AG10803 (cell line): ENCODE results near the gene WWOX.
"Not testable (repeated sequence)": the region's sequence is repeated elsewhere in the genome, so short reads cannot be mapped to it uniquely, and the experiment has no call there.

Experiments used
- DNase-seq: peaks from one replicate; pipeline ENCODE4 v3.0.0; 2010; ENCODE audit warnings: low read depth
- H3K4me3 ChIP-seq: 2 replicates; pipeline ENCODE4 v1.5.1; 2011; ENCODE audit warnings: mild to moderate bottlenecking, low read length, control low read depth
- TF ChIP-seq, protein P1 (sequence below): conservative IDR thresholded peaks from 2 replicates; pipeline ENCODE4 v1.5.1; 2011; ENCODE audit warnings: mild to moderate bottlenecking, low read length, control low read depth, inconsistent platforms

WWOX gene

DNA sequence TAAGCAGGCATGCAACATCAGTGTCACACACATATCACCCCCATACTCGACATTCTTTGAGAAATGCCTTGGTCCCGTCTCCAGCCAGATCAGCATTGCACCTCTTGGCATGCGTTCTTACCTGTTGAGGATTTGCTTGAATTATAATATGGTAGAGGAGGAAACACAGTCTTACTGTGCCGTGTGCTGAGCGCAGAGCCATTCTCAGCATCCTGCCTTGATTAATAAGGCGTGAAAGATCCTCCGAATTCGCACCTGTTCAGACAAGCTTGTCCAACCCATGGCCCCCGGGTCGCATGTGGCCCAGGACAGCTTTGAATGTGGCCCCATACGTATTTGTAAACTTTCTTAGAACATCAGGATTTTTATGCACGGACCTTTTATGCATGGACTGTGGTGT, 408.1 kb downstream of the WWOX start:
- H3K4me3 ChIP-seq: no peak overlapping the region
- TF ChIP-seq, protein P1, sequence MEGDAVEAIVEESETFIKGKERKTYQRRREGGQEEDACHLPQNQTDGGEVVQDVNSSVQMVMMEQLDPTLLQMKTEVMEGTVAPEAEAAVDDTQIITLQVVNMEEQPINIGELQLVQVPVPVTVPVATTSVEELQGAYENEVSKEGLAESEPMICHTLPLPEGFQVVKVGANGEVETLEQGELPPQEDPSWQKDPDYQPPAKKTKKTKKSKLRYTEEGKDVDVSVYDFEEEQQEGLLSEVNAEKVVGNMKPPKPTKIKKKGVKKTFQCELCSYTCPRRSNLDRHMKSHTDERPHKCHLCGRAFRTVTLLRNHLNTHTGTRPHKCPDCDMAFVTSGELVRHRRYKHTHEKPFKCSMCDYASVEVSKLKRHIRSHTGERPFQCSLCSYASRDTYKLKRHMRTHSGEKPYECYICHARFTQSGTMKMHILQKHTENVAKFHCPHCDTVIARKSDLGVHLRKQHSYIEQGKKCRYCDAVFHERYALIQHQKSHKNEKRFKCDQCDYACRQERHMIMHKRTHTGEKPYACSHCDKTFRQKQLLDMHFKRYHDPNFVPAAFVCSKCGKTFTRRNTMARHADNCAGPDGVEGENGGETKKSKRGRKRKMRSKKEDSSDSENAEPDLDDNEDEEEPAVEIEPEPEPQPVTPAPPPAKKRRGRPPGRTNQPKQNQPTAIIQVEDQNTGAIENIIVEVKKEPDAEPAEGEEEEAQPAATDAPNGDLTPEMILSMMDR: no peak

DNA sequence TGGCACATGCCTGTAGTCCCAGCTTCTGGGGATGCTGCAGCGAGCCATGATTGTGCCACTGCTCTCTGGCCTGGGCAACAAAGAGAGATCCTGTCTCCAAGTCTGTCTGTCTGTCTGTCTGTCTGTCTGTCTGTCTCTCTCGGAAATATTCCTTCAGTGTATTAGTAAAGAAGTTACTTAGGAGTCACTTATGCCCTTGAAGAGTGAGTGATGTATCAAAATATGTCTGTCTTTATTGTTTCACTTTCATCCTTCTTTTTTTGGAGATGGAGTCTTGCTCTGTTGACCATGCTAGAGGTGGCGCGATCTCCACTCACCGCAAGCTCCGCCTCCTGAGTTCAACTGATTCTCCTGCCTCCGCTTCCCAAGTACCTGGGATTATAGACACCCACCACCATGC, 410.5 kb downstream of the WWOX start:
- no peak for DNase-seq
- TF ChIP-seq, protein P1: no peak
- H3K4me3 ChIP-seq: no peak overlapping the region

More for the DNA sequence above, 408.1 kb downstream of the WWOX start:
- no peak for DNase-seq

DNA sequence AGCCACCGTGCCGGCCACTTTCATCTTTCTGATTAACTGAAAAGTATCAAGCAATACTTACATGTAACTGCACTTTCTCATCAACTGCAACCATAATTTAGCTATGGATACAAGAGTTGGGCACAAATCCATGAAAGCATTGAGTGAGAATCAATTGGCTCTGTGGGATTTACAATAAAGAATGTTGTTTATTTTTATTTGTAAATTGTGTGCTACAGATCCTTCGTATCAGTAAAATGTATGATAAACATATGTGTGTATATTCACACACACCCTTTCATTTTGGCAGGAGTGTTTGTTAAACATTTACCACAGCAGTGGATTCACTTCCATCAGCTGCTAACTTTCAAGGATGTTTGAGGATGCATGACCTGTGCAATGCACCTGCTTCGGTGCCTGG, 411.0 kb downstream of the WWOX start:
- no peak overlapping the region for H3K4me3 ChIP-seq
- TF ChIP-seq, protein P1: no peak
- no peak for DNase-seq

DNA sequence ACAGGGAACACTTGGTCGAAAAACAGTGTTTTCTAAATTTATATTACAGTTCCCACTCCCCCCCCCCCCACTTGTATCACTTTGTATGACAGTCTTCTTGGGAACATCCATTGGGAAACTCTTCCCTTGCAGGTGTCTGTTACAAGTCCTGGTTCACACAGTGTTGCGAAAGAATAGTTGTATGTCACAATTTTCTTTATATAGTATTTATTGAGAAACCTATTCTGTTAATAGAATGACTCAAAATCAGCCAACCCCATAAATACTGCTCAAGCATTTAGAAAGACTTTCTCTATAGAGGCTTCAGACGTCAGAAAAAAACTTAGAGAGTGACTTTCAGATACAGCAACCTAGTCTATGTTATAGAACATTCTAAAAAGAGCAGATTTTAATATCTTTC, 414.4 kb downstream of the WWOX start:
- DNase-seq: no peak
- TF ChIP-seq, protein P1: no peak
- H3K4me3 ChIP-seq: no peak overlapping the region

DNA sequence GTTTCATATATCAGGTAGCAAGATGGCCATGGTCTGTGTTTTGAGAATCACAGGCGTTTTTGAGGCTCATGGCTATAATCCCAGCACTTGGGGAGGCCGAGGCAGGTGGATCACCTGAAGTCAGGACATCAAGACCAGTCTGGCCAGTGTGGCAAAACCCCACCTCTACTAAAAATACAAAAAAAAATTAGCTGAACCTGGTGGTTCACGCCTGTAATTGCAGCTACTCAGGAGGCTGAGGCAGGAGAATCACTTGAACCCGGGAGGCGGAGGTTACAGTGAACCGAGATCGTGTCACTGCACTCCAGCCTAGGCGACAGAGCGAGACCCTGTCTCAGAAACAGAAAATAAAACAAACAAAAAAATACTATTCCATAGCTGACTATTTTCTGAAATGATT, 415.4 kb downstream of the WWOX start:
- not testable (repeated sequence) for H3K4me3 ChIP-seq, DNase-seq

DNA sequence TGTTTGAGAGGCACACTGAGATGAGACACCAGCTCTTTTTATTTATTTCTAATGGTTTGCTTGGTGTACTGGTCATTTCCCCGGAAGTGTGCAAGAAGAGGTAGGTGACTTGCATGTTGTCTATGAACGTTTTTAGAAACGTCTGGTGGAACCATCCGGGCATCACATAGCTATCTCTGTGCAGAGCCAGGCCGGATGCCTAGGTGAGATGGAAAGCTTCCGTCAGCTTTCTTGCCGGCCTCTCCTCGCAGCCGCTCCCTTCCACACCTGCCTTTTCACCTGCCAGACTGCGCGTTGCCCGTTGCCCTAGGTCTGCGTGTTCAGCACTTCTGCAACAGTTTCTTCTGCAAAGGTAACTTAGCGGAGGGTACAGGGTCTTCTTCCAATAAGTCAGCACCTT, 416.0 kb downstream of the WWOX start:
- no peak overlapping the region for H3K4me3 ChIP-seq
- no peak for DNase-seq
- TF ChIP-seq, protein P1: no peak

DNA sequence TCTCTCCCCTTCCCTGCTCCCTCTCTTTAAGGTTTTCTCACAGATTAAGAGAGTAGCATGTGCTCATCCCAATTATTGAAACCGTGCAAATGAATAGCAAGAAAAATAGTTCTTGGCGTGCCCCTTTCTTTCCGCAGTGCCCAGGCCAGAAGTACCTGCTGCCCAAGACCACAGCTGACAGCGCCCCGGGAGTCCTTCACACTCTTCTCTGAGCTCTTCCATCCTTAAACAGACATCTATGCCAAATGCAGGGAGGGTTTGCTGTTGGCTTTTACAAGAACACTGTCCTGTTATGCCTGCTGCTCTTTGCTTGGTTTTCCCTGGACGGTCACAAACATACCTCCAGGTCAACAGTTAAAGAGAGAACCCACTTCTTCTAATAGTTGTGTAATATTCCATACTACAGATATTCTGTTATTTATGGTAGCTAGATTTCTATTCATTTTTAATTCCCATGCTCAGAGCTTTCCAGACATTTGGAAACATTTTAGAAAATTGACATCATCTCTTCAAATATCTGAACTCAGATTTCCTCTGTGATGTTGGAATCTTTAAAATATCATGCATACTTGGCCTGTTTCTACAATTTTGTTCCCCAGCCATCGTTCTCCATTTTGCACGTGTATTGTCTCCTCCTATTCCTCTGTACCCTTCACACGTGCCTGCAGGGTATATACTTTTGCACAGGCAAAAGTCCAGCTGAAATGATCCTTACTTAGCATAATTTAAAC, 416.7 kb downstream of the WWOX start:
- TF ChIP-seq, protein P1: no peak
- no peak overlapping the region for H3K4me3 ChIP-seq
- no peak for DNase-seq
